Measurements from ENCODE around the gene TSPO.

The TSPO gene

GRCh38 chr22:43205261-43205691 lies 53.9 kb downstream of the TSPO start:
- no peak for DNase-seq

- DNase-seq = no peak
Measured at GRCh38 chr22:43205748-43206508, 54.6 kb downstream of the TSPO start.

- no peak for DNase-seq
Measured at GRCh38 chr22:43206509-43207161, 55.3 kb downstream of the TSPO start.

GRCh38 chr22:43207386-43207785 lies 56.0 kb downstream of the TSPO start:
- no peak for DNase-seq

- no peak for DNase-seq
Measured at GRCh38 chr22:43207849-43208702, 56.7 kb downstream of the TSPO start.

- DNase-seq = no peak
Measured at GRCh38 chr22:43208703-43209522, 57.6 kb downstream of the TSPO start.

GRCh38 chr22:43209523-43209890 lies 58.1 kb downstream of the TSPO start:
- no peak for DNase-seq

GRCh38 chr22:43209971-43210370 lies 58.6 kb downstream of the TSPO start:
- no peak for DNase-seq

GRCh38 chr22:43210631-43211515 lies 59.5 kb downstream of the TSPO start:
- no peak for DNase-seq

GRCh38 chr22:43211941-43212433 lies 60.6 kb downstream of the TSPO start:
- DNase-seq = no peak

- no peak for DNase-seq
Measured at GRCh38 chr22:43212434-43212952, 61.1 kb downstream of the TSPO start.
